Cardiac ventricle fibroblast (primary cell): ENCODE results near the gene TMED1. TPM values are rescaled to one million over a fixed set of nuclear protein-coding genes. Genes with fewer than 3 reads are reported as not detected.

Experiments used
- total RNA-seq: library from RNA; depleted of rRNA; stranded (reverse); fragments of >200 nt; gene quantifications from 2 replicates; pipeline ENCODE4 v1.2.3, GENCODE V29; 2015

Gene TMED1, protein sequence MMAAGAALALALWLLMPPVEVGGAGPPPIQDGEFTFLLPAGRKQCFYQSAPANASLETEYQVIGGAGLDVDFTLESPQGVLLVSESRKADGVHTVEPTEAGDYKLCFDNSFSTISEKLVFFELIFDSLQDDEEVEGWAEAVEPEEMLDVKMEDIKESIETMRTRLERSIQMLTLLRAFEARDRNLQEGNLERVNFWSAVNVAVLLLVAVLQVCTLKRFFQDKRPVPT
- total RNA-seq = 37.4 and 47.1 TPM in 2 replicates

DNA sequence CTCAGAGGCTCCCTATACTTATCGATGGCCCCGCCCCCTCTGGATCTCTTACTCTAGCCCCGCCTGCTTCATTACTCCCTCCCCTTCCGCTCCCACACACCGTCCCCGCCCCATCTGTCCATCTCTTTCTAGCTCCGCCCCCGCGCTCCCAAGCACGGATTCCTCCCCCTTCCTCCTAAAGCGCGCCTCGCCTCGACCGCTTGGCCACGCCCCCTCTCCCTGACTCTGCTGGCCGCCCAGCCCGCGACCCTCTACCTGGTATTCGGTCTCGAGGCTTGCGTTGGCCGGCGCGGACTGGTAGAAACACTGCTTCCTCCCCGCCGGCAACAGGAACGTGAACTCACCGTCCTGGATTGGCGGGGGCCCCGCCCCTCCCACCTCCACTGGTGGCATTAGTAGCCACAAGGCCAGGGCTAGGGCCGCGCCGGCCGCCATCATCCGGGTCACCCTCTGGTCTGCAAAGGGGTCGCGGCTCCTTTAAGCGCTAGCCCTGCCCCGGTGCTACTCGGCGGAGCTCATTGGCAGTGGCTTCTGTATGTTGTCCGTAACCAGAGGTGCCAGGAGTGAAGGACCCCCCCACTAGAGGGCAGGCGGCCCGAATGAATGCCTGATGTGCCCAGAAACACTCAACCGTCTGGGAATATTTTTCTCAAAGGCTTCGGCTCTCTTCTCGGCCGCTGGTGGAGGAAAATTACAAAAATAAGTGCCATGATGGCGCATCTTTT, at the start of gene TMED1:
Gene TMED1, minus strand, starts transcription at position 459 of the 725 bp plus-strand sequence. Its CDS starts 21 bp downstream, at position 438.

GRCh38 chr19:10870955-10871603, 35.1 kb upstream of the TMED1 start, which contains the start of gene CARM1:
Gene CARM1, plus strand, starts transcription at chr19:10871553. Its CDS starts 150 bp downstream, at chr19:10871703.

GRCh38 chr19:10848230-10848856, 12.3 kb upstream of the TMED1 start, which contains the start of gene C19orf38:
Gene C19orf38, plus strand, starts transcription at chr19:10848415. Its CDS starts 94 bp downstream, at chr19:10848509.

Other genes with a start within 250 kb of the TMED1 start
- not detected in 2 replicates for gene AP1M2, start 248.9 kb downstream of the TMED1 start, total RNA-seq
- gene SLC44A2, start 210.7 kb downstream of the TMED1 start, total RNA-seq = 33.4 and 36.1 TPM in 2 replicates
- 67.3 and 73.1 TPM in 2 replicates for gene ILF3, start 181.9 kb downstream of the TMED1 start, total RNA-seq
- 20.8 and 27.6 TPM in 2 replicates for gene QTRT1, start 134.8 kb downstream of the TMED1 start, total RNA-seq
- gene DNM2, start 118.1 kb downstream of the TMED1 start, total RNA-seq = 57.1 and 70.9 TPM in 2 replicates
- 0.69 and 0.78 TPM in 2 replicates for gene C19orf38, start 12.2 kb upstream of the TMED1 start, total RNA-seq
- 35.6 and 38.9 TPM in 2 replicates for gene CARM1, start 35.3 kb upstream of the TMED1 start, total RNA-seq
- gene YIPF2, start 92.4 kb upstream of the TMED1 start, total RNA-seq = 57.0 and 63.0 TPM in 2 replicates
- gene TIMM29, start 92.6 kb upstream of the TMED1 start, total RNA-seq = 27.0 and 31.1 TPM in 2 replicates
- gene SMARCA4, start 124.8 kb upstream of the TMED1 start, total RNA-seq = 55.4 and 64.5 TPM in 2 replicates